DND-41 (cell line): Measurements from ENCODE around the gene MRPL11.

ENCODE experiments used
- ATAC-seq: fragments of 200-7000 bp; cut with Tn5 transposase; 3 replicates; pipeline ENCODE4 v1.9.1; 2021; ENCODE audit warnings: low read depth; ENCODE audit not compliant: insufficient read depth
- DNase-seq: peaks from one replicate; pipeline ENCODE4 v3.0.0-alpha.2; 2020
- H2AFZ ChIP-seq: 2 replicates; pipeline ENCODE4 v1.6.0; 2012; ENCODE audit warnings: low read depth, low read length
- H3K27ac ChIP-seq: 2 replicates; pipeline ENCODE4 v1.5.1; 2012; ENCODE audit warnings: low read length, inconsistent platforms
- H3K27me3 ChIP-seq: fragments of 200-600 bp; sonication (generic); 2 replicates; pipeline ENCODE4 v1.6.0; 2012; ENCODE audit warnings: low read length, mild to moderate bottlenecking, inconsistent platforms; ENCODE audit not compliant: insufficient read depth, poor library complexity
- H3K36me3 ChIP-seq: 2 replicates; pipeline ENCODE4 v1.5.1; 2012; ENCODE audit warnings: low read length, inconsistent platforms; ENCODE audit not compliant: insufficient read depth
- H3K4me1 ChIP-seq: 2 replicates; pipeline ENCODE4 v1.5.1; 2012; ENCODE audit warnings: mild to moderate bottlenecking, low read length; ENCODE audit not compliant: insufficient read depth
- H3K4me2 ChIP-seq: 2 replicates; pipeline ENCODE4 v1.6.0; 2012; ENCODE audit warnings: mild to moderate bottlenecking, moderate library complexity, low read length, inconsistent platforms; ENCODE audit not compliant: insufficient read depth
- H3K4me3 ChIP-seq, 2 experiments: fragments of 200-600 bp in 1 of 2; shearing (Covaris generic) in 1 of 2; 2 replicates each; pipeline ENCODE4 v1.5.1; 2012 to 2016; ENCODE audit warnings: inconsistent platforms in 2 of 2, low read length in 2 of 2, mild to moderate bottlenecking in 2 of 2, low read depth in 1 of 2, moderate library complexity in 1 of 2
- H3K79me2 ChIP-seq: 2 replicates; pipeline ENCODE4 v1.6.0; 2012; ENCODE audit warnings: low read length, inconsistent platforms; ENCODE audit not compliant: insufficient read depth
- H3K9ac ChIP-seq: 2 replicates; pipeline ENCODE4 v1.6.0; 2012; ENCODE audit warnings: low read depth, mild to moderate bottlenecking, inconsistent platforms, low read length, moderate library complexity
- H3K9me3 ChIP-seq: 2 replicates; pipeline ENCODE4 v1.5.1; 2012; ENCODE audit warnings: low read length, moderate library complexity, mild to moderate bottlenecking, inconsistent platforms; ENCODE audit not compliant: insufficient read depth, severe bottlenecking
- H4K20me1 ChIP-seq: 2 replicates; pipeline ENCODE4 v1.6.0; 2012; ENCODE audit warnings: low read length; ENCODE audit not compliant: insufficient read depth
- EZH2 ChIP-seq: IDR thresholded peaks from 3 replicates; pipeline ENCODE4 v1.6.1; 2012; ENCODE audit warnings: borderline replicate concordance, low read depth, mild to moderate bottlenecking, moderate library complexity, low read length, inconsistent platforms; ENCODE audit not compliant: severe bottlenecking
- TF ChIP-seq, protein P1 (sequence below): IDR thresholded peaks from 2 replicates; pipeline ENCODE4 v1.5.1; 2012; ENCODE audit warnings: borderline replicate concordance, low read length, moderate library complexity, mild to moderate bottlenecking; ENCODE audit not compliant: poor library complexity, severe bottlenecking; ENCODE audit errors: extremely low read depth

The MRPL11 gene

GRCh38 chr11:66421492-66422205 is 17.0 kb downstream of the MRPL11 start:
- no peaks in the 10 kb centered on the region for H3K36me3 ChIP-seq
- DNase-seq (peak; percentile 89), ATAC-seq (peak; percentile 84)
- no peaks in the 10 kb centered on the region for H3K9me3 ChIP-seq
- H3K79me2 ChIP-seq, result no peaks in the 10 kb centered on the region
- TF ChIP-seq EZH2, result no peak
- TF ChIP-seq, protein P1, sequence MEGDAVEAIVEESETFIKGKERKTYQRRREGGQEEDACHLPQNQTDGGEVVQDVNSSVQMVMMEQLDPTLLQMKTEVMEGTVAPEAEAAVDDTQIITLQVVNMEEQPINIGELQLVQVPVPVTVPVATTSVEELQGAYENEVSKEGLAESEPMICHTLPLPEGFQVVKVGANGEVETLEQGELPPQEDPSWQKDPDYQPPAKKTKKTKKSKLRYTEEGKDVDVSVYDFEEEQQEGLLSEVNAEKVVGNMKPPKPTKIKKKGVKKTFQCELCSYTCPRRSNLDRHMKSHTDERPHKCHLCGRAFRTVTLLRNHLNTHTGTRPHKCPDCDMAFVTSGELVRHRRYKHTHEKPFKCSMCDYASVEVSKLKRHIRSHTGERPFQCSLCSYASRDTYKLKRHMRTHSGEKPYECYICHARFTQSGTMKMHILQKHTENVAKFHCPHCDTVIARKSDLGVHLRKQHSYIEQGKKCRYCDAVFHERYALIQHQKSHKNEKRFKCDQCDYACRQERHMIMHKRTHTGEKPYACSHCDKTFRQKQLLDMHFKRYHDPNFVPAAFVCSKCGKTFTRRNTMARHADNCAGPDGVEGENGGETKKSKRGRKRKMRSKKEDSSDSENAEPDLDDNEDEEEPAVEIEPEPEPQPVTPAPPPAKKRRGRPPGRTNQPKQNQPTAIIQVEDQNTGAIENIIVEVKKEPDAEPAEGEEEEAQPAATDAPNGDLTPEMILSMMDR, result no peak
- peaks cover 41% of the 10 kb centered on the region for H4K20me1 ChIP-seq
- no peak overlapping the region for H3K4me3 ChIP-seq
- H3K4me1 ChIP-seq, result no peaks in the 10 kb centered on the region
- no peak overlapping the region for H2AFZ ChIP-seq
- no peak overlapping the region for H3K27ac ChIP-seq
- no peak overlapping the region for H3K4me2 ChIP-seq
- H3K27me3 ChIP-seq, result no peaks in the 10 kb centered on the region
- H3K9ac ChIP-seq, result no peak overlapping the region

GRCh38 chr11:66420671-66421476 is 17.8 kb downstream of the MRPL11 start, which contains the start of gene NPAS4:
NPAS4 (plus strand) TSS chr11:66421035; CDS start chr11:66421180, 145 bp downstream.
- no peak within 1 kb of the TSS for H3K4me2 ChIP-seq
- H4K20me1 ChIP-seq, result peaks cover 41% of the 10 kb centered on the region
- H3K9ac ChIP-seq, result no peak within 1 kb of the TSS
- H3K4me3 ChIP-seq, result no peak within 1 kb of the TSS
- no peak for DNase-seq
- H3K79me2 ChIP-seq, result no peaks in the 10 kb centered on the region
- no peaks in the 10 kb centered on the region for H3K4me1 ChIP-seq
- H3K27me3 ChIP-seq, result no peaks in the 10 kb centered on the region
- no peak within 1 kb of the TSS for H2AFZ ChIP-seq
- H3K36me3 ChIP-seq, result no peaks in the 10 kb centered on the region
- ATAC-seq, result no peak
- no peak for TF ChIP-seq EZH2
- TF ChIP-seq, protein P1, result no peak
- H3K9me3 ChIP-seq, result no peaks in the 10 kb centered on the region
- no peak within 1 kb of the TSS for H3K27ac ChIP-seq

DNA sequence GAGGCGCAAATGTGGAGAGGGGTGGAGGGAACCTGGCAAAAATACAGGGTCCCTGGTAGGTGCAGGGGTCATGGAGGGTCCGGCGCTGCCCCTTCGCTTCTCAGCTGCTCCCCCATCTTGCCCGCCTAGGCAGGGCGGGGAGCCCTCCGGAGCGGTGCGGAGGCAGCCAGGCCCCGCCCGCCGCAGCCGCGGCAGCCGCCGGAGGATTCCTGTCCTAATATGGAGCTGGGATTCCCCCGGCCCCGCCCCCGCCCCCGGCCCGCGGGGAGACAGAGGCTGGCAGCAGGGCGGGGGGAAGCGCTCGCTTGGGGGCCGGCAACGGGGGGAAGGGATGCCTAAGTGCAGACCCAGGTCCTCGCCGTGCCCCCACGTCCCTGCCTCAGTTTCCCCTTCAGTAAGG is 18.8 kb downstream of the MRPL11 start:
- ATAC-seq, result no peak
- Histone ChIP-seq H3K4me2 (no peak overlapping the region), H3K9ac (no peak overlapping the region), H3K9me3 (no peaks in the 10 kb centered on the region), H3K79me2 (no peaks in the 10 kb centered on the region), H3K36me3 (no peaks in the 10 kb centered on the region), H3K27me3 (no peaks in the 10 kb centered on the region), H3K4me1 (no peaks in the 10 kb centered on the region), H2AFZ (no peak overlapping the region), H4K20me1 (peaks cover 42% of the 10 kb centered on the region), H3K4me3 (no peak overlapping the region), H3K27ac (no peak overlapping the region)
- TF ChIP-seq, protein P1, result no peak
- no peak for TF ChIP-seq EZH2
- no peak for DNase-seq
